UCSD-AML1 (cell line): ENCODE results near the gene TXLNA.

Experiments
- DNase-seq: peaks from one replicate; lab custom pipeline; 2025; ENCODE audit not compliant: unreplicated experiment; lab: John Stamatoyannopoulos, UW

Gene TXLNA

GRCh38 chr1:32208469-32208868, 29.0 kb downstream of the TXLNA start:
- DNase-seq = no peak

- no peak for DNase-seq
Measured at GRCh38 chr1:32208891-32209328, 29.4 kb downstream of the TXLNA start, which contains the start of gene DCDC2B. Gene DCDC2B, plus strand, starts transcription at chr1:32209089. Its CDS starts 5 bp downstream, at chr1:32209094.

GRCh38 chr1:32215629-32216480, 36.4 kb downstream of the TXLNA start:
- peak; percentile 64 for DNase-seq

GRCh38 chr1:32216566-32216965, 37.1 kb downstream of the TXLNA start:
- no peak for DNase-seq

- no peak for DNase-seq
Measured at GRCh38 chr1:32219022-32219421, 39.5 kb downstream of the TXLNA start.

- DNase-seq = no peak
Measured at GRCh38 chr1:32220746-32221580, 41.5 kb downstream of the TXLNA start.

- no peak for DNase-seq
Measured at GRCh38 chr1:32221581-32221979, 42.1 kb downstream of the TXLNA start.

- peak; percentile 87 for DNase-seq
Measured at GRCh38 chr1:32221980-32222755, 42.7 kb downstream of the TXLNA start, which contains the start of the genes EIF3I and TMEM234. Gene EIF3I, plus strand, starts transcription at chr1:32222407. Its CDS starts 35 bp downstream, at chr1:32222442. Gene TMEM234, minus strand, starts transcription at chr1:32222353. Its CDS starts 31 bp downstream, at chr1:32222322.

- no peak for DNase-seq
Measured at GRCh38 chr1:32223683-32224082, 44.2 kb downstream of the TXLNA start.

- no peak for DNase-seq
Measured at GRCh38 chr1:32224285-32224684, 44.8 kb downstream of the TXLNA start.

GRCh38 chr1:32228771-32229170, 49.3 kb downstream of the TXLNA start:
- DNase-seq = no peak

GRCh38 chr1:32231843-32232432, 52.5 kb downstream of the TXLNA start:
- no peak for DNase-seq

GRCh38 chr1:32232558-32233304, 53.3 kb downstream of the TXLNA start:
- DNase-seq = no peak

GRCh38 chr1:32234792-32235191, 55.3 kb downstream of the TXLNA start:
- no peak for DNase-seq

GRCh38 chr1:32239337-32239736, 59.9 kb downstream of the TXLNA start:
- no peak for DNase-seq

GRCh38 chr1:32239790-32240139, 60.3 kb downstream of the TXLNA start:
- no peak for DNase-seq

- peak; percentile 40 for DNase-seq
Measured at GRCh38 chr1:32240140-32240951, 60.9 kb downstream of the TXLNA start.

GRCh38 chr1:32241001-32241763, 61.7 kb downstream of the TXLNA start:
- no peak for DNase-seq
